ENCODE results near the gene GRM2.

The GRM2 gene

GRCh38 chr3:51691949-51692348 is 14.9 kb upstream of the GRM2 start:
- Histone ChIP-seq H3K27me3 (replicated peaks; ENCODE audit: control insufficient read depth, insufficient read depth, low read length) (no peaks in the 10 kb centered on the region), H3K4me3 (replicated peaks; ENCODE audit: low read depth, low read length) (no peak overlapping the region), H3K36me3 (ENCODE audit: control insufficient read depth, insufficient read depth, low read length) (peaks cover 23% of the 10 kb centered on the region)
- no peak for DNase-seq (ENCODE audit: extremely low read depth, insufficient read length)
- TF ChIP-seq, protein P1, sequence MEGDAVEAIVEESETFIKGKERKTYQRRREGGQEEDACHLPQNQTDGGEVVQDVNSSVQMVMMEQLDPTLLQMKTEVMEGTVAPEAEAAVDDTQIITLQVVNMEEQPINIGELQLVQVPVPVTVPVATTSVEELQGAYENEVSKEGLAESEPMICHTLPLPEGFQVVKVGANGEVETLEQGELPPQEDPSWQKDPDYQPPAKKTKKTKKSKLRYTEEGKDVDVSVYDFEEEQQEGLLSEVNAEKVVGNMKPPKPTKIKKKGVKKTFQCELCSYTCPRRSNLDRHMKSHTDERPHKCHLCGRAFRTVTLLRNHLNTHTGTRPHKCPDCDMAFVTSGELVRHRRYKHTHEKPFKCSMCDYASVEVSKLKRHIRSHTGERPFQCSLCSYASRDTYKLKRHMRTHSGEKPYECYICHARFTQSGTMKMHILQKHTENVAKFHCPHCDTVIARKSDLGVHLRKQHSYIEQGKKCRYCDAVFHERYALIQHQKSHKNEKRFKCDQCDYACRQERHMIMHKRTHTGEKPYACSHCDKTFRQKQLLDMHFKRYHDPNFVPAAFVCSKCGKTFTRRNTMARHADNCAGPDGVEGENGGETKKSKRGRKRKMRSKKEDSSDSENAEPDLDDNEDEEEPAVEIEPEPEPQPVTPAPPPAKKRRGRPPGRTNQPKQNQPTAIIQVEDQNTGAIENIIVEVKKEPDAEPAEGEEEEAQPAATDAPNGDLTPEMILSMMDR (IDR thresholded peaks at IDR 0.05; ENCODE audit: insufficient read depth, low read length, poor library complexity, severe bottlenecking), result no peak

DNA sequence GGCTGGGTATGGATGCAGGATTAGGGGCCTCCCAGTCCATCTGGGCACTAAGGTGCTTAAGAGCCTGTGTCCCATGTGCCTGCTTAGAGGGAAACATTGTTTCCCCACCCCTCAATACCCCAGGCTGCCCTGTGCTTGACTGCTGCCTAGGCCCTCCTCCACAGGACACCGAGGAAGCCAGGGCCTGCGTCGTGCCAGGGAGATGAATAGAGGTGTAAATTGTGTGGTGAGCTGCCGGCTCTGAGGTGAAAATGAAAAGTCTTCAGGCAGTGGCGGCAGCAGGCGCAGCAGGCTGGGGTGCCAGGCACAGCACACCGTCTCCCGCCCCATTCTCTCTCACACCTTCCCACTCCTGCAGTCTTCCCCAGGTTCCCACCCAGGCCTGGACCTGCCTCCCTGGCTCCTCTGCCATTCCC is 13.9 kb upstream of the GRM2 start:
- Histone ChIP-seq H3K4me3 (replicated peaks; ENCODE audit: low read depth, low read length) (no peak overlapping the region), H3K27me3 (replicated peaks; ENCODE audit: control insufficient read depth, insufficient read depth, low read length) (no peaks in the 10 kb centered on the region), H3K36me3 (ENCODE audit: control insufficient read depth, insufficient read depth, low read length) (peaks cover 26% of the 10 kb centered on the region)
- TF ChIP-seq, protein P1 (IDR thresholded peaks at IDR 0.05; ENCODE audit: insufficient read depth, low read length, poor library complexity, severe bottlenecking), result no peak
- DNase-seq (ENCODE audit: extremely low read depth, insufficient read length), result no peak

DNA sequence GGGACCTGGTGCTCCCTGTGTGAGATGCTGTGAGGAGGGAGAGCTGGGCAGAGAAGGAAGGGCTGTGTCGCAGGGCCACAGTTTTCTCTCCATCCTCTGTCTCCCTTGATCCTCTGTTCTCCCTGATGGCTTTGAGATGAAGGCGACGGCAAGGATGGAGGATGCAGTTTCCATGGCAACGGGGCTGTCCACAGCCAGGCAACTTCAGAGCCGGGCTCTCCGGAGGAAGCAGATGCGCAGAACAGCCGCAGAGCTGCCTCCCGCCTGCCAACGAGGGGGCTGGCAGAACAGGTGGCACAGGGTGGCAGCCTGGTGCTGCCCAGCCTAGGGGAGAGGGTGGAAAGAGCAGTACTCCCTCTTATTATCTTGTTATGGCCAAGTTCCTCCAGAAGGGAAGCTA is 9.9 kb upstream of the GRM2 start:
- Histone ChIP-seq H3K27me3 (replicated peaks; ENCODE audit: control insufficient read depth, insufficient read depth, low read length) (no peaks in the 10 kb centered on the region), H3K36me3 (ENCODE audit: control insufficient read depth, insufficient read depth, low read length) (peaks cover 35% of the 10 kb centered on the region), H3K4me3 (replicated peaks; ENCODE audit: low read depth, low read length) (no peak overlapping the region)
- no peak for DNase-seq (ENCODE audit: extremely low read depth, insufficient read length)
- TF ChIP-seq, protein P1 (IDR thresholded peaks at IDR 0.05; ENCODE audit: insufficient read depth, low read length, poor library complexity, severe bottlenecking), result no peak

GRCh38 chr3:51698209-51698608 is 8.7 kb upstream of the GRM2 start:
- TF ChIP-seq, protein P1 (IDR thresholded peaks at IDR 0.05; ENCODE audit: insufficient read depth, low read length, poor library complexity, severe bottlenecking), result no peak
- no peaks in the 10 kb centered on the region for H3K27me3 ChIP-seq (replicated peaks; ENCODE audit: control insufficient read depth, insufficient read depth, low read length)
- peaks cover 33% of the 10 kb centered on the region for H3K36me3 ChIP-seq (ENCODE audit: control insufficient read depth, insufficient read depth, low read length)
- no peak for DNase-seq (ENCODE audit: extremely low read depth, insufficient read length)
- H3K4me3 ChIP-seq (replicated peaks; ENCODE audit: low read depth, low read length), result no peak overlapping the region

- no peak overlapping the region for H3K4me3 ChIP-seq (replicated peaks; ENCODE audit: low read depth, low read length)
- no peak for DNase-seq (ENCODE audit: extremely low read depth, insufficient read length)
- TF ChIP-seq, protein P1 (IDR thresholded peaks at IDR 0.05; ENCODE audit: insufficient read depth, low read length, poor library complexity, severe bottlenecking), result no peak
- H3K36me3 ChIP-seq (ENCODE audit: control insufficient read depth, insufficient read depth, low read length), result peaks cover 32% of the 10 kb centered on the region
- H3K27me3 ChIP-seq (replicated peaks; ENCODE audit: control insufficient read depth, insufficient read depth, low read length), result no peaks in the 10 kb centered on the region
These were observed 6.5 kb upstream of the GRM2 start for GRCh38 chr3:51700403-51700802.

DNA sequence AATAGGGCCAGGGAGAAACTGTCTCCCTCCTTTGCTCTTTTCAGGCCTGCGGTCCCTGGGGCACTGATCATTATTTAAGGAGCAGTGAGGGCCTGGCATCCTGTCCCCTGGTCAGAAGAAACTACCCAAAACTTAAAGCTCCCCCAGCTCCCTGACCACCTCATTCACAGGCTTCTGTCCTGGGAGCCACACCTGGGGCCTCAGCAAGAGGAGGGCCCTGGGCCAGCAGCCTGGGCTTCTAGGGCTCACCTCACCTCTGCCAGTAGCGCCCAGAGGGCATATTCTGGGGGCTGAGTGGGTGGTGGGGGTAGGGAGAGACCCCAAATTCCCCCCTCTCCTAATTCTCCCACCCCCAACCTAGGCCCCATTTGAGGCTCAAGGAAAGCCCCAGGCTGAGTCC is 4.7 kb upstream of the GRM2 start:
- no peaks in the 10 kb centered on the region for H3K27me3 ChIP-seq (replicated peaks; ENCODE audit: control insufficient read depth, insufficient read depth, low read length)
- DNase-seq (ENCODE audit: extremely low read depth, insufficient read length), result no peak
- peaks cover 26% of the 10 kb centered on the region for H3K36me3 ChIP-seq (ENCODE audit: control insufficient read depth, insufficient read depth, low read length)
- H3K4me3 ChIP-seq (replicated peaks; ENCODE audit: low read depth, low read length), result no peak overlapping the region
- TF ChIP-seq, protein P1 (IDR thresholded peaks at IDR 0.05; ENCODE audit: insufficient read depth, low read length, poor library complexity, severe bottlenecking), result no peak

Measured in GM06990 (cell line).